ENCODE measurements around the gene UBR4.
A peak's percentile ranks its signal among the peaks of the same experiment; 100 is the strongest.
"Not testable (repeated sequence)": the region's sequence is repeated elsewhere in the genome, so short reads cannot be mapped to it uniquely, and the experiment has no call there.

UBR4 gene

GRCh38 chr1:19229229-19229628, 19.2 kb upstream of the UBR4 start:
- TF ChIP-seq CTCF (IDR thresholded peaks at IDR 0.05; ENCODE audit: insufficient read depth, low read depth, low read length, missing control alignments): no peak
- H3K4me3 ChIP-seq (ENCODE audit: low read depth, low read length): no peak overlapping the region
- DNase-seq (ENCODE audit: low read depth): no peak

GRCh38 chr1:19222979-19223824, 13.1 kb upstream of the UBR4 start:
- no peak for DNase-seq (ENCODE audit: low read depth)
- H3K4me3 ChIP-seq (ENCODE audit: low read depth, low read length): no peak overlapping the region
- TF ChIP-seq CTCF (IDR thresholded peaks at IDR 0.05; ENCODE audit: insufficient read depth, low read depth, low read length, missing control alignments): no peak

- no peak for DNase-seq (ENCODE audit: low read depth)
- H3K4me3 ChIP-seq (ENCODE audit: low read depth, low read length): no peak overlapping the region
- no peak for TF ChIP-seq CTCF (IDR thresholded peaks at IDR 0.05; ENCODE audit: insufficient read depth, low read depth, low read length, missing control alignments)
These were observed 12.5 kb upstream of the UBR4 start for GRCh38 chr1:19222573-19222972.

GRCh38 chr1:19220991-19221390, 10.9 kb upstream of the UBR4 start:
- DNase-seq (ENCODE audit: low read depth): no peak
- TF ChIP-seq CTCF (IDR thresholded peaks at IDR 0.05; ENCODE audit: insufficient read depth, low read depth, low read length, missing control alignments): no peak
- H3K4me3 ChIP-seq (ENCODE audit: low read depth, low read length): no peak overlapping the region

GRCh38 chr1:19220080-19220846, 10.2 kb upstream of the UBR4 start:
- H3K4me3 ChIP-seq (ENCODE audit: low read depth, low read length): no peak overlapping the region
- peak; percentile 33 for DNase-seq (ENCODE audit: low read depth)
- TF ChIP-seq CTCF (IDR thresholded peaks at IDR 0.05; ENCODE audit: insufficient read depth, low read depth, low read length, missing control alignments): no peak

- no peak overlapping the region for H3K4me3 ChIP-seq (ENCODE audit: low read depth, low read length)
- TF ChIP-seq CTCF (IDR thresholded peaks at IDR 0.05; ENCODE audit: insufficient read depth, low read depth, low read length, missing control alignments): no peak
- no peak for DNase-seq (ENCODE audit: low read depth)
These were observed 9.4 kb upstream of the UBR4 start for GRCh38 chr1:19219451-19219850.

- not testable (repeated sequence) for DNase-seq (ENCODE audit: low read depth); H3K4me3 ChIP-seq (ENCODE audit: low read depth, low read length)
These were observed 6.5 kb upstream of the UBR4 start for GRCh38 chr1:19216585-19216984.

Data from GM12865 (cell line).